SH-SY5Y (cell line): Measurements from ENCODE around the gene CPLX3.

ENCODE experiments used
- GATA2 ChIP-seq: IDR thresholded peaks from 2 replicates; pipeline ENCODE4 v1.6.1; 2011; ENCODE audit warnings: mild to moderate bottlenecking, low read depth, low read length
- GATA3 ChIP-seq: IDR thresholded peaks from 2 replicates; pipeline ENCODE4 v1.6.1; 2011; ENCODE audit warnings: low read depth, mild to moderate bottlenecking, low read length, moderate library complexity

- TF ChIP-seq GATA3 (no peak), GATA2 (no peak)
Measured at GRCh38 chr15:74838746-74839525, 12.5 kb downstream of the CPLX3 start.
